Activated CD4-positive, alpha-beta T cell treated with anti-CD3 and anti-CD28 coated beads, Interleukin-2, amount 10 ng/mL, durations not matched to agents 24 days and 14 days (primary cell): ENCODE results near the gene MATR3. TPM values are rescaled to one million over a fixed set of nuclear protein-coding genes. Genes with fewer than 3 reads are reported as not detected.
"Not testable (repeated sequence)": the region's sequence is repeated elsewhere in the genome, so short reads cannot be mapped to it uniquely, and the experiment has no call there.

Experiments
- DNase-seq: peaks from one replicate; pipeline ENCODE4 v3.0.0; 2022
- H3K27ac Mint-ChIP-seq: one replicate; pipeline ENCODE4 v1.8.0; 2022; ENCODE audit warnings: mild to moderate bottlenecking, mixed read lengths
- H3K27me3 Mint-ChIP-seq: one replicate; pipeline ENCODE4 v1.8.0; 2022; ENCODE audit warnings: mixed read lengths
- H3K36me3 Mint-ChIP-seq: one replicate; pipeline ENCODE4 v1.8.0; 2022; ENCODE audit warnings: low read depth, mild to moderate bottlenecking, mixed read lengths
- H3K4me1 Mint-ChIP-seq: one replicate; pipeline ENCODE4 v1.8.0; 2021; ENCODE audit warnings: mixed read lengths
- H3K4me3 Mint-ChIP-seq: one replicate; pipeline ENCODE4 v1.8.0; 2022; ENCODE audit warnings: mild to moderate bottlenecking, moderate library complexity, mixed read lengths
- H3K9me3 Mint-ChIP-seq: one replicate; pipeline ENCODE4 v1.8.0; 2021; ENCODE audit warnings: mixed read lengths
- intact Hi-C: fragments of 100-400 bp; cut with micrococcal nuclease; formaldehyde crosslinking; loops from one replicate; pipeline ENCODE4 v1.15.1; 2023
- total RNA-seq: library from RNA; stranded (reverse); gene quantifications from 2 replicates; pipeline ENCODE4 v1.2.3, GENCODE V29; 2022

Gene MATR3
- total RNA-seq, 1 donor from 2014 or later, result 258 TPM

GRCh38 chr5:139296862-139297326 lies 3.4 kb downstream of the MATR3 start:
- Mint-ChIP-seq H3K27ac (peak overlapping the region; percentile 18), H3K4me1 (peaks cover 60% of the 10 kb centered on the region), H3K9me3 (no peaks in the 10 kb centered on the region), H3K4me3 (peak overlapping the region; percentile 6), H3K36me3 (peaks cover 39% of the 10 kb centered on the region), H3K27me3 (no peaks in the 10 kb centered on the region)
- peak; percentile 56 for DNase-seq
- intact Hi-C loops, result loop anchor here (10.0 kb wide), 1 partner anchor 832 kb away; the partner anchor contains the start of gene EGR1

- Mint-ChIP-seq H3K27me3 (no peaks in the 10 kb centered on the region), H3K4me1 (peaks cover 63% of the 10 kb centered on the region), H3K4me3 (peak overlapping the region; percentile 6), H3K9me3 (no peaks in the 10 kb centered on the region), H3K27ac (no peak overlapping the region), H3K36me3 (peaks cover 39% of the 10 kb centered on the region)
- intact Hi-C loops, result loop anchor here (1.0 to 10.0 kb wide), 2 partner anchors 9 to 833 kb away; partner anchors contain the start of gene EGR1
- DNase-seq, result peak; percentile 45
Measured at GRCh38 chr5:139297439-139298133, 4.0 kb downstream of the MATR3 start.

GRCh38 chr5:139298242-139298641 lies 4.7 kb downstream of the MATR3 start:
- intact Hi-C loops, result loop anchor here (1.0 to 10.0 kb wide), 2 partner anchors 8 to 833 kb away; partner anchors contain the start of gene EGR1
- Mint-ChIP-seq H3K36me3 (peaks cover 39% of the 10 kb centered on the region), H3K9me3 (no peaks in the 10 kb centered on the region), H3K27me3 (no peaks in the 10 kb centered on the region), H3K27ac (no peak overlapping the region), H3K4me1 (peaks cover 62% of the 10 kb centered on the region), H3K4me3 (peak overlapping the region; percentile 6)
- peak; percentile 51 for DNase-seq

- H3K4me1 Mint-ChIP-seq, result peaks cover 68% of the 10 kb centered on the region
- peak overlapping the region; percentile 12 for H3K27ac Mint-ChIP-seq
- peaks cover 36% of the 10 kb centered on the region for H3K36me3 Mint-ChIP-seq
- no peaks in the 10 kb centered on the region for H3K9me3 Mint-ChIP-seq
- peak overlapping the region; percentile 6 for H3K4me3 Mint-ChIP-seq
- DNase-seq, result peak; percentile 55
- no peaks in the 10 kb centered on the region for H3K27me3 Mint-ChIP-seq
- intact Hi-C loops, result loop anchor here (10.0 kb wide), 1 partner anchor 835 kb away; the partner anchor contains the start of gene EGR1
Measured at GRCh38 chr5:139299486-139299885, 5.9 kb downstream of the MATR3 start.

- Mint-ChIP-seq H3K4me1 (peaks cover 68% of the 10 kb centered on the region), H3K27ac (peak overlapping the region; percentile 21), H3K27me3 (no peaks in the 10 kb centered on the region), H3K9me3 (no peaks in the 10 kb centered on the region), H3K36me3 (peaks cover 22% of the 10 kb centered on the region), H3K4me3 (peak overlapping the region; percentile 9)
- DNase-seq, result no peak
- intact Hi-C loops, result no loop called here
Measured at GRCh38 chr5:139301808-139302499, 8.4 kb downstream of the MATR3 start.

- intact Hi-C loops, result no loop called here
- no peak overlapping the region for H3K4me3 Mint-ChIP-seq
Measured at GRCh38 chr5:139304391-139305324, 11.1 kb downstream of the MATR3 start.

GRCh38 chr5:139306197-139306596 lies 12.7 kb downstream of the MATR3 start:
- Mint-ChIP-seq H3K27ac (peak overlapping the region; percentile 68), H3K9me3 (no peaks in the 10 kb centered on the region), H3K27me3 (no peaks in the 10 kb centered on the region), H3K36me3 (peaks cover 24% of the 10 kb centered on the region), H3K4me3 (peak overlapping the region; percentile 2), H3K4me1 (peaks cover 60% of the 10 kb centered on the region)
- intact Hi-C loops, result loop anchor here (1.0 kb wide), 1 partner anchor 8 kb away; no protein-coding TSS in a partner anchor
- DNase-seq, result no peak

More at GRCh38 chr5:139304391-139305324, 11.1 kb downstream of the MATR3 start:
- no peak for DNase-seq
- Mint-ChIP-seq H3K36me3 (peaks cover 26% of the 10 kb centered on the region), H3K4me1 (peaks cover 61% of the 10 kb centered on the region), H3K27me3 (no peaks in the 10 kb centered on the region), H3K27ac (no peak overlapping the region), H3K9me3 (no peaks in the 10 kb centered on the region)

- peak overlapping the region; percentile 2 for H3K4me3 Mint-ChIP-seq
- H3K27me3 Mint-ChIP-seq, result no peaks in the 10 kb centered on the region
- intact Hi-C loops, result loop anchor here (1.0 kb wide), 1 partner anchor 9 kb away; no protein-coding TSS in a partner anchor
- DNase-seq, result no peak
- no peaks in the 10 kb centered on the region for H3K9me3 Mint-ChIP-seq
- H3K4me1 Mint-ChIP-seq, result peaks cover 58% of the 10 kb centered on the region
- peak overlapping the region; percentile 68 for H3K27ac Mint-ChIP-seq
- peaks cover 22% of the 10 kb centered on the region for H3K36me3 Mint-ChIP-seq
Measured at GRCh38 chr5:139306628-139307379, 13.3 kb downstream of the MATR3 start.

- no peaks in the 10 kb centered on the region for H3K9me3 Mint-ChIP-seq
- peak overlapping the region; percentile 62 for H3K27ac Mint-ChIP-seq
- intact Hi-C loops, result no loop called here
- H3K4me1 Mint-ChIP-seq, result peaks cover 52% of the 10 kb centered on the region
- no peaks in the 10 kb centered on the region for H3K27me3 Mint-ChIP-seq
- H3K4me3 Mint-ChIP-seq, result peak overlapping the region; percentile 4
- peaks cover 21% of the 10 kb centered on the region for H3K36me3 Mint-ChIP-seq
- no peak for DNase-seq
Measured at GRCh38 chr5:139308797-139309196, 15.3 kb downstream of the MATR3 start.

- intact Hi-C loops, H3K27me3 Mint-ChIP-seq, H3K4me3 Mint-ChIP-seq, H3K9me3 Mint-ChIP-seq, DNase-seq, H3K27ac Mint-ChIP-seq: not testable (repeated sequence)
- H3K4me1 Mint-ChIP-seq, result peaks cover 49% of the 10 kb centered on the region
- H3K36me3 Mint-ChIP-seq, result peaks cover 33% of the 10 kb centered on the region
Measured at GRCh38 chr5:139310715-139311186, 17.2 kb downstream of the MATR3 start.

- no peaks in the 10 kb centered on the region for H3K9me3 Mint-ChIP-seq
- H3K4me1 Mint-ChIP-seq, result peaks cover 38% of the 10 kb centered on the region
- intact Hi-C loops, result no loop called here
- peaks cover 44% of the 10 kb centered on the region for H3K36me3 Mint-ChIP-seq
- H3K4me3 Mint-ChIP-seq, result no peak overlapping the region
- H3K27ac Mint-ChIP-seq, result no peak overlapping the region
- no peak for DNase-seq
- H3K27me3 Mint-ChIP-seq, result no peaks in the 10 kb centered on the region
Measured at GRCh38 chr5:139312075-139312474, 18.5 kb downstream of the MATR3 start.

- DNase-seq, result no peak
- intact Hi-C loops, result no loop called here
- no peak overlapping the region for H3K27ac Mint-ChIP-seq
- H3K27me3 Mint-ChIP-seq, result no peaks in the 10 kb centered on the region
- H3K36me3 Mint-ChIP-seq, result peaks cover 37% of the 10 kb centered on the region
- no peaks in the 10 kb centered on the region for H3K9me3 Mint-ChIP-seq
- peaks cover 19% of the 10 kb centered on the region for H3K4me1 Mint-ChIP-seq
- H3K4me3 Mint-ChIP-seq, result no peak overlapping the region
Measured at GRCh38 chr5:139314276-139314675, 20.7 kb downstream of the MATR3 start.
